ENCODE data around the gene ANKRD10. TPM values are rescaled to one million over a fixed set of nuclear protein-coding genes. Genes with fewer than 3 reads are reported as not detected.

ANKRD10 gene
- total and polyA plus RNA-seq, 2 experiments from 2014 or later: 250 to 277 TPM

DNA sequence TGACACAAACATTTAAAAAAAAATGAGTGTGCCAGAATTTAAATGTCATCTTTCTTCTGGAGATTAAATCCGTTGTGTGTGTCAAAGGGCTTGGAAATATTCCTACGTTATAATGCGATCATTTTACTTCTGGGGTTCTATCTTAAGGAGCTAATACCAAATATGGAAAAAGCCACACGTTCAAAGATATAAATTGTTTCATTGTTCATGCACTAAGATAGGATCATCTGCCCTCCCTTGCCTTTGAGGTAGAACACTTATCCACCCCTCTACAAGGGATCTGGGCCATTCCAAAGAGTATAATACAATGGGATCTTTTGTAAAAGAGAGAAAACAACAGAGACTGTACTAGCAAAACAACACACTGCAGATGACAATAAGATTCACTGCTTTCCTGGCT lies 64.9 kb downstream of the ANKRD10 start:
- no peaks in the 10 kb centered on the region for H3K9me3 Mint-ChIP-seq
- no peak overlapping the region for H3K4me2 ChIP-seq
- no peak overlapping the region for H3K4me3 ChIP-seq
- no peaks in the 10 kb centered on the region for H3K79me2 ChIP-seq (replicated peaks; ENCODE audit: insufficient read depth)
- H3K27ac Mint-ChIP-seq: no peak overlapping the region
- H3F3A ChIP-seq (replicated peaks; ENCODE audit: low read depth): no peaks in the 10 kb centered on the region
- H3K27me3 ChIP-seq (ENCODE audit: insufficient read depth): no peaks in the 10 kb centered on the region
- no peak overlapping the region for H3K4me3 Mint-ChIP-seq
- TF ChIP-seq NANOG (IDR thresholded peaks at IDR 0.05; ENCODE audit: borderline replicate concordance) (no peak), STAT1 (IDR thresholded peaks at IDR 0.05; ENCODE audit: unreplicated experiment) (no peak), POLR2AphosphoS5 (IDR thresholded peaks at IDR 0.05; ENCODE audit: low read depth) (no peak), ZNF462 (CRISPR knock-in tag; IDR thresholded peaks at IDR 0.05) (no peak), ZNF331 (CRISPR knock-in tag; IDR thresholded peaks at IDR 0.05; ENCODE audit: low read depth) (no peak), EZH2 (IDR thresholded peaks at IDR 0.05; ENCODE audit: low read depth, unreplicated experiment) (no peak), EZH2phosphoT487 (IDR thresholded peaks at IDR 0.05; ENCODE audit: unreplicated experiment) (no peak), JUNB (IDR thresholded peaks at IDR 0.05; ENCODE audit: unreplicated experiment) (no peak), ZNF114 (CRISPR knock-in tag; IDR thresholded peaks at IDR 0.05) (no peak), REST (IDR thresholded peaks at IDR 0.05; ENCODE audit: unreplicated experiment) (no peak), ETS1 (IDR thresholded peaks at IDR 0.05) (no peak)
- TF ChIP-seq, protein P1, sequence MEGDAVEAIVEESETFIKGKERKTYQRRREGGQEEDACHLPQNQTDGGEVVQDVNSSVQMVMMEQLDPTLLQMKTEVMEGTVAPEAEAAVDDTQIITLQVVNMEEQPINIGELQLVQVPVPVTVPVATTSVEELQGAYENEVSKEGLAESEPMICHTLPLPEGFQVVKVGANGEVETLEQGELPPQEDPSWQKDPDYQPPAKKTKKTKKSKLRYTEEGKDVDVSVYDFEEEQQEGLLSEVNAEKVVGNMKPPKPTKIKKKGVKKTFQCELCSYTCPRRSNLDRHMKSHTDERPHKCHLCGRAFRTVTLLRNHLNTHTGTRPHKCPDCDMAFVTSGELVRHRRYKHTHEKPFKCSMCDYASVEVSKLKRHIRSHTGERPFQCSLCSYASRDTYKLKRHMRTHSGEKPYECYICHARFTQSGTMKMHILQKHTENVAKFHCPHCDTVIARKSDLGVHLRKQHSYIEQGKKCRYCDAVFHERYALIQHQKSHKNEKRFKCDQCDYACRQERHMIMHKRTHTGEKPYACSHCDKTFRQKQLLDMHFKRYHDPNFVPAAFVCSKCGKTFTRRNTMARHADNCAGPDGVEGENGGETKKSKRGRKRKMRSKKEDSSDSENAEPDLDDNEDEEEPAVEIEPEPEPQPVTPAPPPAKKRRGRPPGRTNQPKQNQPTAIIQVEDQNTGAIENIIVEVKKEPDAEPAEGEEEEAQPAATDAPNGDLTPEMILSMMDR (conservative IDR thresholded peaks at IDR 0.05; ENCODE audit: low read depth in 2 of 2): no peak
- H3K36me3 ChIP-seq (ENCODE audit: insufficient read depth): no peaks in the 10 kb centered on the region
- peaks cover 21% of the 10 kb centered on the region for H3K4me1 ChIP-seq (ENCODE audit: insufficient read depth)
- no peaks in the 10 kb centered on the region for H3K36me3 Mint-ChIP-seq (ENCODE audit: low read depth)
- peak overlapping the region; percentile 88 for H2AFZ ChIP-seq
- DNase-seq (ENCODE audit: low spot score) (no peak), ATAC-seq (no peak)
- H4K20me1 ChIP-seq (replicated peaks; ENCODE audit: insufficient read depth): no peaks in the 10 kb centered on the region; the same call in 1 of the 2 replicates
- no peaks in the 10 kb centered on the region for H3K9me2 ChIP-seq (ENCODE audit: insufficient read depth)
- H3K27ac ChIP-seq (ENCODE audit: low read depth): no peak overlapping the region
- peaks cover 22% of the 10 kb centered on the region for H3K4me1 Mint-ChIP-seq
- H3K27me3 Mint-ChIP-seq (ENCODE audit: insufficient read depth, low read depth, poor library complexity): peaks cover 5% of the 10 kb centered on the region
